Ishikawa (cell line): ENCODE results near the gene PPP1R13L.

Experiments
- YY1 ChIP-seq: IDR thresholded peaks from 2 replicates; pipeline ENCODE4 v1.6.1; 2012; ENCODE audit warnings: low read depth
- TF ChIP-seq, protein P1 (sequence below): IDR thresholded peaks from 2 replicates; pipeline ENCODE4 v1.6.1; 2012

DNA sequence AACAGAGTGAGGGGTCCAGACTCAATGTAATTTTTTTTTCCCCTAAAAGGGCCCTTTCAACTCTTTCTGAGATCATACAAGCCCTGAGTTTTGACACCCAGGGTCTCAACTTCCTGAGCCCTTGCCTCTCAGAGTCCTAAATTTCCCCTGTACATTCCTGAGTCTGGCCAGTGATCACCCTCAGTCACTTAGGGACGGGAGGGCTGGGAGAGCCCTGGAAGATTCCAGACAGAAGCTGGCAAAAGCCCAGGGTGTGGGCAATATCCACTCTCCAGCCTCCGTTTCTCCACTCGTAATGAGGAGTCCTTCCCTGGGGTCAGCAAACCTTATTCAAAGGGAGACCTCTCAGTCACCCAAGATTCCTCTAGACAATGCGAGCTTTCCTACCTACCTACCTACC lies 1.6 kb downstream of the PPP1R13L start:
- TF ChIP-seq, protein P1, sequence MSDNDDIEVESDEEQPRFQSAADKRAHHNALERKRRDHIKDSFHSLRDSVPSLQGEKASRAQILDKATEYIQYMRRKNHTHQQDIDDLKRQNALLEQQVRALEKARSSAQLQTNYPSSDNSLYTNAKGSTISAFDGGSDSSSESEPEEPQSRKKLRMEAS: no peak
- no peak for TF ChIP-seq YY1
